Measurements from ENCODE around the gene PTCH1. TPM values are rescaled to one million over a fixed set of nuclear protein-coding genes. Genes with fewer than 3 reads are reported as not detected.

Gene PTCH1
- polyA plus RNA-seq, 1 experiment, result 2.8 TPM

- Histone ChIP-seq H3K36me3 (ENCODE audit: control insufficient read depth, insufficient read depth, low read length) (peaks cover 8% of the 10 kb centered on the region; the same call in 1 of the 2 replicates), H3K4me3 (ENCODE audit: low read depth, low read length) (no peak overlapping the region), H3K27me3 (ENCODE audit: control insufficient read depth, insufficient read depth, low read length) (no peaks in the 10 kb centered on the region)
- DNase-seq (ENCODE audit: low read depth), result no peak
- TF ChIP-seq CTCF (IDR thresholded peaks at IDR 0.05; ENCODE audit: insufficient read depth, low read depth, low read length), result no peak
- POLR2A ChIA-PET, result no interaction called here
- CTCF ChIA-PET, result no interaction called here
Observed at GRCh38 chr9:95465115-95465514, 51.7 kb downstream of the PTCH1 start.

GRCh38 chr9:95463148-95464060, 53.4 kb downstream of the PTCH1 start:
- CTCF ChIA-PET, result interaction anchor here (0.7 to 1.1 kb wide), 3 partner anchors 12 to 755 kb away, joined by 3 read pairs; no protein-coding TSS in a partner anchor

GRCh38 chr9:95462249-95463147, 54.3 kb downstream of the PTCH1 start:
- POLR2A ChIA-PET, result no interaction called here
- CTCF ChIA-PET, result interaction anchor here (0.7 to 1.1 kb wide), 3 partner anchors 11 to 755 kb away, joined by 3 read pairs; no protein-coding TSS in a partner anchor

More at GRCh38 chr9:95463148-95464060, 53.4 kb downstream of the PTCH1 start:
- no peak for TF ChIP-seq CTCF (IDR thresholded peaks at IDR 0.05; ENCODE audit: insufficient read depth, low read depth, low read length)
- Histone ChIP-seq H3K4me3 (ENCODE audit: low read depth, low read length) (peak overlapping the region; percentile 17; the same call in 1 of the 2 replicates), H3K36me3 (ENCODE audit: control insufficient read depth, insufficient read depth, low read length) (peaks cover 5% of the 10 kb centered on the region; the same call in 1 of the 2 replicates), H3K27me3 (ENCODE audit: control insufficient read depth, insufficient read depth, low read length) (no peaks in the 10 kb centered on the region)
- DNase-seq (ENCODE audit: low read depth), result no peak
- POLR2A ChIA-PET, result no interaction called here

GRCh38 chr9:95461448-95462248, 55.1 kb downstream of the PTCH1 start:
- CTCF ChIA-PET, result interaction anchor here (0.5 kb wide), 1 partner anchor 822 kb away, joined by 3 read pairs; no protein-coding TSS in a partner anchor
- Histone ChIP-seq H3K36me3 (ENCODE audit: control insufficient read depth, insufficient read depth, low read length) (peaks cover 7% of the 10 kb centered on the region), H3K27me3 (ENCODE audit: control insufficient read depth, insufficient read depth, low read length) (no peaks in the 10 kb centered on the region), H3K4me3 (ENCODE audit: low read depth, low read length) (no peak overlapping the region)
- no peak for DNase-seq (ENCODE audit: low read depth)
- POLR2A ChIA-PET, result no interaction called here
- TF ChIP-seq CTCF (IDR thresholded peaks at IDR 0.05; ENCODE audit: insufficient read depth, low read depth, low read length), result no peak

More at GRCh38 chr9:95462249-95463147, 54.3 kb downstream of the PTCH1 start:
- Histone ChIP-seq H3K4me3 (ENCODE audit: low read depth, low read length) (peak overlapping the region; percentile 17; the same call in 1 of the 2 replicates), H3K27me3 (ENCODE audit: control insufficient read depth, insufficient read depth, low read length) (no peaks in the 10 kb centered on the region), H3K36me3 (ENCODE audit: control insufficient read depth, insufficient read depth, low read length) (peaks cover 8% of the 10 kb centered on the region)
- peak; percentile 53 for DNase-seq (ENCODE audit: low read depth)
- TF ChIP-seq CTCF (IDR thresholded peaks at IDR 0.05; ENCODE audit: insufficient read depth, low read depth, low read length), result no peak

Measured in BJ (cell line).